Panc1 (cell line): ENCODE measurements around the gene SYNDIG1L. TPM values are rescaled to one million over a fixed set of nuclear protein-coding genes. Genes with fewer than 3 reads are reported as not detected.

Experiments
- ATAC-seq: fragments of 200-7000 bp; cut with Tn5 transposase; 2 replicates; pipeline ENCODE4 v1.9.1; 2020; ENCODE audit warnings: mild to moderate bottlenecking, moderate library complexity
- BruUV-seq: library from RNA; stranded (reverse); fragments of 400-500 nt; replicated peaks from 2 replicates; lab custom pipeline; 2021; lab: Mats Ljungman, UMichigan
- CTCF ChIA-PET: fragments of 300-600 bp; sonication (Branson Sonifier 250); formaldehyde crosslinking; loops from one replicate; lab custom pipeline; 2022; ENCODE audit warnings: antibody characterized with exemption; lab: Charles Lee
- POLR2A ChIA-PET: fragments of 300-600 bp; sonication (Branson Sonifier 250); formaldehyde crosslinking; loops from one replicate; lab custom pipeline; 2022; ENCODE audit warnings: antibody characterized with exemption; lab: Charles Lee
- DNase-seq: peaks from one replicate; pipeline ENCODE4 v3.0.0-alpha.2; 2010; ENCODE audit warnings: low read depth, low spot score
- H3K27ac ChIP-seq: 2 replicates; pipeline ENCODE4 v1.5.1; 2011; ENCODE audit warnings: mild to moderate bottlenecking, low read length, inconsistent platforms
- H3K27me3 ChIP-seq: fragments of 200-500 bp; sonication (Bioruptor generic); 2 replicates; pipeline ENCODE4 v1.6.0; 2014; ENCODE audit warnings: low read length, inconsistent platforms; ENCODE audit not compliant: control insufficient read depth, insufficient read depth
- H3K36me3 ChIP-seq: fragments of 200-500 bp; sonication (Bioruptor generic); 2 replicates; pipeline ENCODE4 v1.5.1; 2014; ENCODE audit warnings: inconsistent platforms, mild to moderate bottlenecking, low read length, moderate library complexity; ENCODE audit not compliant: control insufficient read depth, insufficient read depth
- H3K4me1 ChIP-seq: 2 replicates; pipeline ENCODE4 v1.5.1; 2011; ENCODE audit warnings: inconsistent platforms, mild to moderate bottlenecking, low read length, moderate library complexity; ENCODE audit not compliant: control insufficient read depth, insufficient read depth
- H3K4me3 ChIP-seq, 2 experiments: 2 replicates each; pipeline ENCODE4 v1.5.1; 2011 to 2012; ENCODE audit warnings: low read depth in 2 of 2, low read length in 2 of 2, mild to moderate bottlenecking in 2 of 2, inconsistent platforms in 1 of 2, moderate library complexity in 1 of 2
- H3K9me3 ChIP-seq: fragments of 200-500 bp; sonication (Bioruptor generic); 2 replicates; pipeline ENCODE4 v1.5.1; 2014; ENCODE audit warnings: low read depth, mild to moderate bottlenecking, inconsistent platforms, low read length, moderate library complexity; ENCODE audit not compliant: control insufficient read depth, insufficient read depth
- CTCF ChIP-seq: fragments of 450-650 bp; IDR thresholded peaks from 2 replicates; pipeline ENCODE4 v1.5.1; 2017; ENCODE audit warnings: mild to moderate bottlenecking
- POLR2AphosphoS5 ChIP-seq: IDR thresholded peaks from 2 replicates; pipeline ENCODE4 v1.6.1; 2012; ENCODE audit warnings: mild to moderate bottlenecking, low read depth, low read length, moderate library complexity
- SIN3A ChIP-seq: IDR thresholded peaks from 2 replicates; pipeline ENCODE4 v1.6.1; 2012; ENCODE audit warnings: low read depth, mild to moderate bottlenecking, low read length, moderate library complexity, borderline replicate concordance; ENCODE audit not compliant: insufficient read depth
- TCF7L2 ChIP-seq: IDR thresholded peaks from 2 replicates; pipeline ENCODE4 v1.6.1; 2011; ENCODE audit warnings: mild to moderate bottlenecking, low read depth, low read length, inconsistent platforms
- in situ Hi-C: cut with HindIII; loops from 2 replicates; pipeline ENCODE4 v1.10.0; 2016; ENCODE audit warnings: low sequenced_read_pairs, low pct_unique_long_range_greater_than_20kb
- intact Hi-C: fragments of 100-400 bp; cut with micrococcal nuclease; formaldehyde crosslinking; loops from one replicate; pipeline ENCODE4 v1.10.0; 2022; ENCODE audit not compliant: unreplicated experiment
- total RNA-seq: library from RNA; stranded (reverse); gene quantifications from one replicate; pipeline ENCODE4 v1.2.1, GENCODE V29; 2021; ENCODE audit not compliant: unreplicated experiment
- TF ChIP-seq, protein P1 (sequence below), 2 experiments: IDR thresholded peaks; 2 replicates each; pipeline ENCODE4 v1.6.1; 2011 to 2012; ENCODE audit warnings: low read depth in 2 of 2, control low read depth in 1 of 2, low read length in 1 of 2, mild to moderate bottlenecking in 1 of 2, moderate library complexity in 1 of 2; ENCODE audit not compliant: insufficient read depth in 1 of 2

Gene SYNDIG1L
- total RNA-seq, 1 experiment from 2014 or later: not detected

- BruUV-seq: no TSS peak
- intact Hi-C loops (no loop called here), in situ Hi-C loops (no loop called here)
- ATAC-seq (no peak), DNase-seq (no peak)
- ChIA-PET CTCF (no interaction called here), POLR2A (no interaction called here)
- Histone ChIP-seq H3K27me3 (no peaks in the 10 kb centered on the region), H3K27ac (no peak overlapping the region), H3K9me3 (no peaks in the 10 kb centered on the region), H3K4me1 (no peaks in the 10 kb centered on the region), H3K36me3 (no peaks in the 10 kb centered on the region), H3K4me3 (no peak overlapping the region)
- no peak for TF ChIP-seq TCF7L2
- TF ChIP-seq CTCF: no peak
- TF ChIP-seq POLR2AphosphoS5: no peak
- no peak for TF ChIP-seq SIN3A
- TF ChIP-seq, protein P1, sequence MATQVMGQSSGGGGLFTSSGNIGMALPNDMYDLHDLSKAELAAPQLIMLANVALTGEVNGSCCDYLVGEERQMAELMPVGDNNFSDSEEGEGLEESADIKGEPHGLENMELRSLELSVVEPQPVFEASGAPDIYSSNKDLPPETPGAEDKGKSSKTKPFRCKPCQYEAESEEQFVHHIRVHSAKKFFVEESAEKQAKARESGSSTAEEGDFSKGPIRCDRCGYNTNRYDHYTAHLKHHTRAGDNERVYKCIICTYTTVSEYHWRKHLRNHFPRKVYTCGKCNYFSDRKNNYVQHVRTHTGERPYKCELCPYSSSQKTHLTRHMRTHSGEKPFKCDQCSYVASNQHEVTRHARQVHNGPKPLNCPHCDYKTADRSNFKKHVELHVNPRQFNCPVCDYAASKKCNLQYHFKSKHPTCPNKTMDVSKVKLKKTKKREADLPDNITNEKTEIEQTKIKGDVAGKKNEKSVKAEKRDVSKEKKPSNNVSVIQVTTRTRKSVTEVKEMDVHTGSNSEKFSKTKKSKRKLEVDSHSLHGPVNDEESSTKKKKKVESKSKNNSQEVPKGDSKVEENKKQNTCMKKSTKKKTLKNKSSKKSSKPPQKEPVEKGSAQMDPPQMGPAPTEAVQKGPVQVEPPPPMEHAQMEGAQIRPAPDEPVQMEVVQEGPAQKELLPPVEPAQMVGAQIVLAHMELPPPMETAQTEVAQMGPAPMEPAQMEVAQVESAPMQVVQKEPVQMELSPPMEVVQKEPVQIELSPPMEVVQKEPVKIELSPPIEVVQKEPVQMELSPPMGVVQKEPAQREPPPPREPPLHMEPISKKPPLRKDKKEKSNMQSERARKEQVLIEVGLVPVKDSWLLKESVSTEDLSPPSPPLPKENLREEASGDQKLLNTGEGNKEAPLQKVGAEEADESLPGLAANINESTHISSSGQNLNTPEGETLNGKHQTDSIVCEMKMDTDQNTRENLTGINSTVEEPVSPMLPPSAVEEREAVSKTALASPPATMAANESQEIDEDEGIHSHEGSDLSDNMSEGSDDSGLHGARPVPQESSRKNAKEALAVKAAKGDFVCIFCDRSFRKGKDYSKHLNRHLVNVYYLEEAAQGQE (IDR thresholded peaks at IDR 0.05; ENCODE audit: insufficient read depth in 1 of 2, low read depth in 2 of 2, low read length in 1 of 2): no peak
These were observed 38.8 kb upstream of the SYNDIG1L start for GRCh38 chr14:74464785-74465184.

DNA sequence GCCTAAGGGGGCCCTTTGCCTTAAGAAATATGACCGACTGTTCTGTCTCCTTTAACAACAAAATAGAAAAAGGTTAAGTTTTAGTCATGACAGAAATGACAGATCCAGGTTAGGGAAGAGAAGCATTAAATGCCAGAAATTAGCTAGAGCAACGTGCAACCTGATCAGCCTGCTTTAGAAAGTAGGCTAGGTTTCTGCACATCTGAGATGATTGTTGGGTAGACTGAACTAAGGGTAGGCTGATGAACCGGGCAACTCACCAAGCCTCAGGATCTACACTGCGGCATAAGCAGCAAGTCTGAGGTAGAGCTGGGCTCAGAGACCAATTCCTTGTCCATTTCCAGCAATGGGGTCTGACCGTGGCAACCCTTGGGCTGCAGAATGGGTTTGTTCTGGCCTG lies 37.7 kb upstream of the SYNDIG1L start:
- no peak for ATAC-seq
- ChIA-PET POLR2A (no interaction called here), CTCF (interaction anchor here (0.6 kb wide), 2 partner anchors 99 to 132 kb away, joined by 4 to 7 read pairs; no protein-coding TSS in a partner anchor)
- no peaks in the 10 kb centered on the region for H3K9me3 ChIP-seq
- no peaks in the 10 kb centered on the region for H3K27me3 ChIP-seq
- BruUV-seq: no TSS peak
- no peak overlapping the region for H3K4me3 ChIP-seq
- no peaks in the 10 kb centered on the region for H3K36me3 ChIP-seq
- in situ Hi-C loops (no loop called here), intact Hi-C loops (no loop called here)
- H3K27ac ChIP-seq: no peak overlapping the region
- DNase-seq: no peak
- H3K4me1 ChIP-seq: no peaks in the 10 kb centered on the region
- TF ChIP-seq SIN3A (no peak), POLR2AphosphoS5 (no peak), CTCF (no peak), TCF7L2 (no peak)
- TF ChIP-seq, protein P1 (IDR thresholded peaks at IDR 0.05; ENCODE audit: insufficient read depth in 1 of 2, low read depth in 2 of 2, low read length in 1 of 2): no peak
